GM12875 (cell line): Measurements from ENCODE around the gene ROR1.

Experiments used
- H3K4me3 ChIP-seq: one replicate; pipeline ENCODE4 v1.5.1; 2011; ENCODE audit warnings: low read depth, low read length, control low read depth
- CTCF ChIP-seq: IDR thresholded peaks from 2 replicates; pipeline ENCODE4 v1.5.1; 2011; ENCODE audit warnings: low read depth, mild to moderate bottlenecking, control low read depth, inconsistent platforms, low read length, moderate library complexity, borderline replicate concordance; ENCODE audit not compliant: insufficient read depth

The ROR1 gene

GRCh38 chr1:63914706-63915105 is 140.9 kb downstream of the ROR1 start:
- no peak for TF ChIP-seq CTCF
- H3K4me3 ChIP-seq, result no peak overlapping the region

- peak; percentile 18; the same call in 1 of the 2 replicates for TF ChIP-seq CTCF
- no peak overlapping the region for H3K4me3 ChIP-seq
Observed at GRCh38 chr1:63915121-63915520, 141.3 kb downstream of the ROR1 start.

- no peak for TF ChIP-seq CTCF
- no peak overlapping the region for H3K4me3 ChIP-seq
Observed at GRCh38 chr1:63916485-63917360, 142.9 kb downstream of the ROR1 start.

- H3K4me3 ChIP-seq, result no peak overlapping the region
- peak; percentile 60 for TF ChIP-seq CTCF
Observed at GRCh38 chr1:63917571-63918417, 144.0 kb downstream of the ROR1 start.

GRCh38 chr1:63918418-63918945 is 144.7 kb downstream of the ROR1 start:
- TF ChIP-seq CTCF, result no peak

GRCh38 chr1:63920154-63921117 is 146.6 kb downstream of the ROR1 start:
- no peak for TF ChIP-seq CTCF
- H3K4me3 ChIP-seq, result no peak overlapping the region

More at GRCh38 chr1:63918418-63918945, 144.7 kb downstream of the ROR1 start:
- no peak overlapping the region for H3K4me3 ChIP-seq
